Activated CD4-positive, alpha-beta T cell treated with anti-CD3 and anti-CD28 coated beads, Interleukin-2, amount 10 ng/mL, durations not matched to agents 24 days and 14 days (primary cell): ENCODE data around the gene NGB. TPM values are rescaled to one million over a fixed set of nuclear protein-coding genes. Genes with fewer than 3 reads are reported as not detected.

Experiments used
- DNase-seq: peaks from one replicate; pipeline ENCODE4 v3.0.0; 2022
- H3K27ac Mint-ChIP-seq: one replicate; pipeline ENCODE4 v1.8.0; 2022; ENCODE audit warnings: mild to moderate bottlenecking, mixed read lengths
- H3K27me3 Mint-ChIP-seq: one replicate; pipeline ENCODE4 v1.8.0; 2022; ENCODE audit warnings: mixed read lengths
- H3K36me3 Mint-ChIP-seq: one replicate; pipeline ENCODE4 v1.8.0; 2022; ENCODE audit warnings: low read depth, mild to moderate bottlenecking, mixed read lengths
- H3K4me1 Mint-ChIP-seq: one replicate; pipeline ENCODE4 v1.8.0; 2021; ENCODE audit warnings: mixed read lengths
- H3K4me3 Mint-ChIP-seq: one replicate; pipeline ENCODE4 v1.8.0; 2022; ENCODE audit warnings: mild to moderate bottlenecking, moderate library complexity, mixed read lengths
- H3K9me3 Mint-ChIP-seq: one replicate; pipeline ENCODE4 v1.8.0; 2021; ENCODE audit warnings: mixed read lengths
- intact Hi-C: fragments of 100-400 bp; cut with micrococcal nuclease; formaldehyde crosslinking; loops from one replicate; pipeline ENCODE4 v1.15.1; 2023
- total RNA-seq: library from RNA; stranded (reverse); gene quantifications from 2 replicates; pipeline ENCODE4 v1.2.3, GENCODE V29; 2022

Gene NGB
- total RNA-seq, 1 donor from 2014 or later: not detected

- DNase-seq: no peak
- Mint-ChIP-seq H3K4me3 (no peak overlapping the region), H3K27me3 (peaks cover 30% of the 10 kb centered on the region), H3K27ac (no peak overlapping the region), H3K9me3 (peaks cover 3% of the 10 kb centered on the region), H3K4me1 (no peaks in the 10 kb centered on the region), H3K36me3 (no peaks in the 10 kb centered on the region)
- intact Hi-C loops: no loop called here
Measured at GRCh38 chr14:77265561-77266335, 5.3 kb downstream of the NGB start.

GRCh38 chr14:77265187-77265515, 5.9 kb downstream of the NGB start:
- Mint-ChIP-seq H3K9me3 (peaks cover 3% of the 10 kb centered on the region), H3K27me3 (peaks cover 27% of the 10 kb centered on the region), H3K36me3 (no peaks in the 10 kb centered on the region), H3K4me1 (no peaks in the 10 kb centered on the region), H3K27ac (no peak overlapping the region), H3K4me3 (no peak overlapping the region)
- intact Hi-C loops: no loop called here
- DNase-seq: no peak

GRCh38 chr14:77264466-77265186, 6.4 kb downstream of the NGB start:
- Mint-ChIP-seq H3K9me3 (peaks cover 3% of the 10 kb centered on the region), H3K36me3 (no peaks in the 10 kb centered on the region), H3K4me1 (no peaks in the 10 kb centered on the region), H3K4me3 (no peak overlapping the region), H3K27ac (no peak overlapping the region), H3K27me3 (peaks cover 23% of the 10 kb centered on the region)
- no peak for DNase-seq
- intact Hi-C loops: no loop called here

- H3K4me3 Mint-ChIP-seq: no peak overlapping the region
- H3K4me1 Mint-ChIP-seq: no peaks in the 10 kb centered on the region
- H3K36me3 Mint-ChIP-seq: no peaks in the 10 kb centered on the region
- no peak for DNase-seq
- H3K27ac Mint-ChIP-seq: no peak overlapping the region
- intact Hi-C loops: no loop called here
- peaks cover 9% of the 10 kb centered on the region for H3K27me3 Mint-ChIP-seq
- H3K9me3 Mint-ChIP-seq: no peaks in the 10 kb centered on the region
Measured at GRCh38 chr14:77260631-77261030, 10.4 kb downstream of the NGB start.

- intact Hi-C loops: no loop called here
- no peak for DNase-seq
- Mint-ChIP-seq H3K36me3 (no peaks in the 10 kb centered on the region), H3K4me3 (no peak overlapping the region), H3K27ac (no peak overlapping the region), H3K27me3 (peaks cover 9% of the 10 kb centered on the region), H3K9me3 (no peaks in the 10 kb centered on the region), H3K4me1 (no peaks in the 10 kb centered on the region)
Measured at GRCh38 chr14:77260199-77260598, 10.8 kb downstream of the NGB start.

- Mint-ChIP-seq H3K9me3 (no peaks in the 10 kb centered on the region), H3K27ac (no peak overlapping the region), H3K4me3 (no peak overlapping the region), H3K27me3 (peaks cover 9% of the 10 kb centered on the region), H3K4me1 (no peaks in the 10 kb centered on the region), H3K36me3 (no peaks in the 10 kb centered on the region)
- DNase-seq: no peak
- intact Hi-C loops: no loop called here
Measured at GRCh38 chr14:77259025-77259715, 11.8 kb downstream of the NGB start.

- DNase-seq: no peak
- Mint-ChIP-seq H3K27me3 (peaks cover 7% of the 10 kb centered on the region), H3K27ac (no peak overlapping the region), H3K36me3 (no peaks in the 10 kb centered on the region), H3K4me3 (no peak overlapping the region), H3K4me1 (no peaks in the 10 kb centered on the region), H3K9me3 (no peaks in the 10 kb centered on the region)
- intact Hi-C loops: no loop called here
Measured at GRCh38 chr14:77258566-77258965, 12.4 kb downstream of the NGB start.

- intact Hi-C loops: no loop called here
- H3K4me1 Mint-ChIP-seq: no peaks in the 10 kb centered on the region
- H3K36me3 Mint-ChIP-seq: no peaks in the 10 kb centered on the region
- H3K27ac Mint-ChIP-seq: no peak overlapping the region
- no peak overlapping the region for H3K4me3 Mint-ChIP-seq
- H3K27me3 Mint-ChIP-seq: peaks cover 5% of the 10 kb centered on the region
- no peaks in the 10 kb centered on the region for H3K9me3 Mint-ChIP-seq
- DNase-seq: no peak
Measured at GRCh38 chr14:77257700-77258099, 13.3 kb downstream of the NGB start.

GRCh38 chr14:77256694-77257093, 14.3 kb downstream of the NGB start:
- no peak for DNase-seq
- no peaks in the 10 kb centered on the region for H3K9me3 Mint-ChIP-seq
- H3K36me3 Mint-ChIP-seq: no peaks in the 10 kb centered on the region
- H3K4me1 Mint-ChIP-seq: no peaks in the 10 kb centered on the region
- H3K27me3 Mint-ChIP-seq: peaks cover 5% of the 10 kb centered on the region
- H3K4me3 Mint-ChIP-seq: no peak overlapping the region
- intact Hi-C loops: no loop called here
- no peak overlapping the region for H3K27ac Mint-ChIP-seq

- no peaks in the 10 kb centered on the region for H3K4me1 Mint-ChIP-seq
- H3K36me3 Mint-ChIP-seq: no peaks in the 10 kb centered on the region
- H3K4me3 Mint-ChIP-seq: no peak overlapping the region
- no peak overlapping the region for H3K27ac Mint-ChIP-seq
- intact Hi-C loops: no loop called here
- no peaks in the 10 kb centered on the region for H3K9me3 Mint-ChIP-seq
- DNase-seq: no peak
- peaks cover 2% of the 10 kb centered on the region for H3K27me3 Mint-ChIP-seq
Measured at GRCh38 chr14:77253333-77254190, 17.4 kb downstream of the NGB start.

GRCh38 chr14:77251870-77252269, 19.1 kb downstream of the NGB start:
- Mint-ChIP-seq H3K4me1 (no peaks in the 10 kb centered on the region), H3K36me3 (no peaks in the 10 kb centered on the region), H3K4me3 (no peak overlapping the region), H3K27ac (no peak overlapping the region), H3K9me3 (no peaks in the 10 kb centered on the region), H3K27me3 (peaks cover 2% of the 10 kb centered on the region)
- DNase-seq: no peak
- intact Hi-C loops: no loop called here

- intact Hi-C loops: no loop called here
- H3K27ac Mint-ChIP-seq: no peak overlapping the region
- no peak overlapping the region for H3K4me3 Mint-ChIP-seq
- no peaks in the 10 kb centered on the region for H3K9me3 Mint-ChIP-seq
- no peak for DNase-seq
- peaks cover 2% of the 10 kb centered on the region for H3K27me3 Mint-ChIP-seq
- no peaks in the 10 kb centered on the region for H3K36me3 Mint-ChIP-seq
- no peaks in the 10 kb centered on the region for H3K4me1 Mint-ChIP-seq
Measured at GRCh38 chr14:77250927-77251326, 20.1 kb downstream of the NGB start.

- intact Hi-C loops: no loop called here
- H3K36me3 Mint-ChIP-seq: no peaks in the 10 kb centered on the region
- no peaks in the 10 kb centered on the region for H3K9me3 Mint-ChIP-seq
- no peak overlapping the region for H3K4me3 Mint-ChIP-seq
- H3K4me1 Mint-ChIP-seq: no peaks in the 10 kb centered on the region
- no peak for DNase-seq
- no peak overlapping the region for H3K27ac Mint-ChIP-seq
- H3K27me3 Mint-ChIP-seq: peaks cover 2% of the 10 kb centered on the region
Measured at GRCh38 chr14:77249286-77249685, 21.7 kb downstream of the NGB start.
